Calu3 (cell line): ENCODE results near the gene GLIS1. TPM values are rescaled to one million over a fixed set of nuclear protein-coding genes. Genes with fewer than 3 reads are reported as not detected.
"Not testable (repeated sequence)": the region's sequence is repeated elsewhere in the genome, so short reads cannot be mapped to it uniquely, and the experiment has no call there.

Experiments used
- BruUV-seq: library from RNA; stranded (reverse); fragments of 400-500 nt; replicated peaks from 2 replicates; lab custom pipeline; 2021; lab: Mats Ljungman, UMichigan
- CTCF ChIA-PET: fragments of 300-600 bp; sonication (Branson Sonifier 250); formaldehyde crosslinking; loops from one replicate; lab custom pipeline; 2022; ENCODE audit warnings: antibody characterized with exemption; lab: Charles Lee
- DNase-seq: peaks from one replicate; pipeline ENCODE4 v3.0.0; 2022
- H3K27ac Mint-ChIP-seq: one replicate; pipeline ENCODE4 v1.8.0; 2022; ENCODE audit warnings: mixed read lengths; ENCODE audit not compliant: unreplicated experiment
- H3K27me3 Mint-ChIP-seq: one replicate; pipeline ENCODE4 v1.8.0; 2022; ENCODE audit warnings: mixed read lengths; ENCODE audit not compliant: unreplicated experiment
- H3K36me3 Mint-ChIP-seq: one replicate; pipeline ENCODE4 v1.8.0; 2022; ENCODE audit warnings: mild to moderate bottlenecking, moderate library complexity, mixed read lengths; ENCODE audit not compliant: insufficient read depth, unreplicated experiment
- H3K4me1 Mint-ChIP-seq: one replicate; pipeline ENCODE4 v1.8.0; 2022; ENCODE audit warnings: mild to moderate bottlenecking, low read depth, mixed read lengths; ENCODE audit not compliant: unreplicated experiment
- H3K4me3 Mint-ChIP-seq: one replicate; pipeline ENCODE4 v1.8.0; 2022; ENCODE audit warnings: mild to moderate bottlenecking, low read depth, moderate library complexity, mixed read lengths; ENCODE audit not compliant: unreplicated experiment
- H3K9me3 Mint-ChIP-seq: one replicate; pipeline ENCODE4 v1.8.0; 2022; ENCODE audit warnings: low read depth, mixed read lengths; ENCODE audit not compliant: unreplicated experiment
- CTCF ChIP-seq: fragments of 200-600 bp; IDR thresholded peaks from one replicate; pipeline ENCODE4 v1.8.0; 2022; ENCODE audit warnings: antibody characterized with exemption; ENCODE audit not compliant: unreplicated experiment
- intact Hi-C: fragments of 100-400 bp; cut with micrococcal nuclease; formaldehyde crosslinking; loops from one replicate; pipeline ENCODE4 v1.10.0; 2022; ENCODE audit not compliant: unreplicated experiment
- total RNA-seq: library from RNA; stranded (reverse); gene quantifications from 2 replicates; pipeline ENCODE4 v1.2.3, GENCODE V29; 2022

The GLIS1 gene
- total RNA-seq, 1 experiment from 2014 or later = not detected

- Mint-ChIP-seq H3K27ac (no peak overlapping the region), H3K4me3 (no peak overlapping the region), H3K9me3 (no peaks in the 10 kb centered on the region), H3K4me1 (no peaks in the 10 kb centered on the region), H3K27me3 (peaks cover 66% of the 10 kb centered on the region), H3K36me3 (no peaks in the 10 kb centered on the region)
- CTCF ChIA-PET = no interaction called here
- no TSS peak for BruUV-seq
- intact Hi-C loops = no loop called here
- TF ChIP-seq CTCF = no peak
- DNase-seq = no peak
Measured at GRCh38 chr1:53557369-53557768, 181.6 kb downstream of the GLIS1 start.

- no peak for TF ChIP-seq CTCF
- intact Hi-C loops = no loop called here
Measured at GRCh38 chr1:53556657-53557227, 182.2 kb downstream of the GLIS1 start.

GRCh38 chr1:53555620-53556326 lies 183.2 kb downstream of the GLIS1 start:
- H3K27ac Mint-ChIP-seq, H3K4me3 Mint-ChIP-seq, DNase-seq, H3K4me1 Mint-ChIP-seq, H3K36me3 Mint-ChIP-seq, intact Hi-C loops, H3K9me3 Mint-ChIP-seq, BruUV-seq, CTCF ChIA-PET: not testable (repeated sequence)
- peaks cover 68% of the 10 kb centered on the region for H3K27me3 Mint-ChIP-seq

More at GRCh38 chr1:53556657-53557227, 182.2 kb downstream of the GLIS1 start:
- CTCF ChIA-PET = no interaction called here
- no peak for DNase-seq
- Mint-ChIP-seq H3K4me1 (no peaks in the 10 kb centered on the region), H3K4me3 (no peak overlapping the region), H3K9me3 (no peaks in the 10 kb centered on the region), H3K27me3 (peaks cover 66% of the 10 kb centered on the region), H3K27ac (no peak overlapping the region), H3K36me3 (no peaks in the 10 kb centered on the region)
- no TSS peak for BruUV-seq

- H3K36me3 Mint-ChIP-seq = no peaks in the 10 kb centered on the region
- TF ChIP-seq CTCF = no peak
- no peak overlapping the region for H3K4me3 Mint-ChIP-seq
- no peaks in the 10 kb centered on the region for H3K9me3 Mint-ChIP-seq
- H3K4me1 Mint-ChIP-seq = no peaks in the 10 kb centered on the region
- peaks cover 69% of the 10 kb centered on the region for H3K27me3 Mint-ChIP-seq
- CTCF ChIA-PET = no interaction called here
- BruUV-seq = no TSS peak
- no peak for DNase-seq
- H3K27ac Mint-ChIP-seq = no peak overlapping the region
- intact Hi-C loops = no loop called here
Measured at GRCh38 chr1:53554592-53555305, 184.2 kb downstream of the GLIS1 start.
